ENCODE measurements around the gene DEGS2.

Gene DEGS2

GRCh38 chr14:100124551-100125088 is 34.8 kb downstream of the DEGS2 start:
- TF ChIP-seq CTCF (IDR thresholded peaks at IDR 0.05; ENCODE audit: insufficient read depth, low read length, missing control alignments) = no peak
- DNase-seq (ENCODE audit: low read depth, low spot score) = no peak
- ChIA-PET POLR2A (no interaction called here), CTCF (no interaction called here)
- no peak overlapping the region for H3K4me3 ChIP-seq (ENCODE audit: low read depth, low read length)

- POLR2A ChIA-PET = no interaction called here
- CTCF ChIA-PET = interaction anchor here (1.0 kb wide), 1 partner anchor 10 kb away, joined by 3 read pairs; no protein-coding TSS in a partner anchor
- TF ChIP-seq CTCF (IDR thresholded peaks at IDR 0.05; ENCODE audit: insufficient read depth, low read length, missing control alignments) = no peak
- no peak overlapping the region for H3K4me3 ChIP-seq (ENCODE audit: low read depth, low read length)
- DNase-seq (ENCODE audit: low read depth, low spot score) = no peak
Observed at GRCh38 chr14:100123618-100124017, 35.8 kb downstream of the DEGS2 start.

- no peak for DNase-seq (ENCODE audit: low read depth, low spot score)
Observed at GRCh38 chr14:100122481-100123223, 36.8 kb downstream of the DEGS2 start.

GRCh38 chr14:100121643-100122480 is 37.6 kb downstream of the DEGS2 start:
- H3K4me3 ChIP-seq (ENCODE audit: low read depth, low read length) = no peak overlapping the region
- ChIA-PET POLR2A (no interaction called here), CTCF (interaction anchor here (7.1 kb wide), 1 partner anchor 13 kb away, joined by 84 read pairs; no protein-coding TSS in a partner anchor)
- no peak for DNase-seq (ENCODE audit: low read depth, low spot score)
- no peak for TF ChIP-seq CTCF (IDR thresholded peaks at IDR 0.05; ENCODE audit: insufficient read depth, low read length, missing control alignments)

More at GRCh38 chr14:100122481-100123223, 36.8 kb downstream of the DEGS2 start:
- no peak for TF ChIP-seq CTCF (IDR thresholded peaks at IDR 0.05; ENCODE audit: insufficient read depth, low read length, missing control alignments)
- no peak overlapping the region for H3K4me3 ChIP-seq (ENCODE audit: low read depth, low read length)
- ChIA-PET CTCF (interaction anchor here (7.1 kb wide), 1 partner anchor 13 kb away, joined by 84 read pairs; no protein-coding TSS in a partner anchor), POLR2A (no interaction called here)

- POLR2A ChIA-PET = no interaction called here
- CTCF ChIA-PET = interaction anchor here (0.8 to 7.1 kb wide), 2 partner anchors 11 to 72 kb away, joined by 5 to 84 read pairs; no protein-coding TSS in a partner anchor
Observed at GRCh38 chr14:100120522-100121269, 38.7 kb downstream of the DEGS2 start.

More at GRCh38 chr14:100120522-100121269, 38.7 kb downstream of the DEGS2 start:
- TF ChIP-seq CTCF (IDR thresholded peaks at IDR 0.05; ENCODE audit: insufficient read depth, low read length, missing control alignments) = no peak
- no peak for DNase-seq (ENCODE audit: low read depth, low spot score)
- no peak overlapping the region for H3K4me3 ChIP-seq (ENCODE audit: low read depth, low read length)
